Forelimb muscle (tissue), 1 donor: ENCODE results near the gene FRAT2. TPM values are rescaled to one million over a fixed set of nuclear protein-coding genes. Genes with fewer than 3 reads are reported as not detected.
"Not testable (repeated sequence)": the region's sequence is repeated elsewhere in the genome, so short reads cannot be mapped to it uniquely, and the experiment has no call there.

ENCODE experiments used
- DNase-seq: peaks from one replicate; pipeline ENCODE4 v3.0.0-alpha.2; 2013; ENCODE audit warnings: low read depth
- polyA plus RNA-seq: library from polyadenylated mRNA; unstranded; fragments of 120-200 nt; gene quantifications from one replicate; pipeline ENCODE4 v1.2.1, GENCODE V29; 2013; ENCODE audit not compliant: insufficient read length

Gene FRAT2
- polyA plus RNA-seq, 1 donor, result 3.6 TPM

- no peak for DNase-seq
Observed at GRCh38 chr10:97356318-97356914, 21.9 kb upstream of the FRAT2 start.

GRCh38 chr10:97355571-97355975 lies 21.0 kb upstream of the FRAT2 start:
- DNase-seq, result no peak

- no peak for DNase-seq
Observed at GRCh38 chr10:97353945-97354344, 19.4 kb upstream of the FRAT2 start.

GRCh38 chr10:97349752-97350513 lies 15.4 kb upstream of the FRAT2 start:
- DNase-seq, result no peak

- DNase-seq, result no peak
Observed at GRCh38 chr10:97347317-97347716, 12.8 kb upstream of the FRAT2 start.

GRCh38 chr10:97343664-97344063 lies 9.1 kb upstream of the FRAT2 start:
- DNase-seq, result not testable (repeated sequence)

- DNase-seq, result no peak
Observed at GRCh38 chr10:97341416-97341815, 6.9 kb upstream of the FRAT2 start.

GRCh38 chr10:97338041-97338440 lies 3.5 kb upstream of the FRAT2 start:
- no peak for DNase-seq

GRCh38 chr10:97336942-97337831 lies 2.7 kb upstream of the FRAT2 start:
- no peak for DNase-seq

- DNase-seq, result no peak
Observed at GRCh38 chr10:97336446-97336845, 1.9 kb upstream of the FRAT2 start.

GRCh38 chr10:97336006-97336405 lies 1.5 kb upstream of the FRAT2 start:
- DNase-seq, result no peak

- no peak for DNase-seq
Observed at GRCh38 chr10:97335188-97335619, 675 bp upstream of the FRAT2 start.

- DNase-seq, result no peak
Observed at GRCh38 chr10:97333601-97334369, 744 bp downstream of the FRAT2 start.

- DNase-seq, result no peak
Observed at GRCh38 chr10:97333351-97333600, 1.3 kb downstream of the FRAT2 start.

- DNase-seq, result no peak
Observed at GRCh38 chr10:97332591-97333350, 1.8 kb downstream of the FRAT2 start.

- no peak for DNase-seq
Observed at GRCh38 chr10:97331153-97331703, 3.3 kb downstream of the FRAT2 start.

GRCh38 chr10:97329766-97330165 lies 4.8 kb downstream of the FRAT2 start:
- DNase-seq, result no peak

- DNase-seq, result no peak
Observed at GRCh38 chr10:97328646-97329453, 5.7 kb downstream of the FRAT2 start.

GRCh38 chr10:97327348-97328294 lies 6.9 kb downstream of the FRAT2 start:
- DNase-seq, result no peak
